HG03521 (cell line): ENCODE measurements around the gene FICD.

Source experiments
- ATAC-seq: cut with Tn5 transposase; IDR thresholded peaks from one replicate; pipeline ENCODE4 v1.9.1; 2021; ENCODE audit warnings: mild to moderate bottlenecking, moderate library complexity; ENCODE audit not compliant: unreplicated experiment

Gene FICD

GRCh38 chr12:108565146-108565545, 50.1 kb downstream of the FICD start:
- ATAC-seq, result no peak

- ATAC-seq, result no peak
These were observed 50.9 kb downstream of the FICD start for GRCh38 chr12:108565976-108566375.

- no peak for ATAC-seq
These were observed 51.4 kb downstream of the FICD start for GRCh38 chr12:108566452-108566851.

GRCh38 chr12:108567406-108568337, 52.6 kb downstream of the FICD start:
- ATAC-seq, result no peak

DNA sequence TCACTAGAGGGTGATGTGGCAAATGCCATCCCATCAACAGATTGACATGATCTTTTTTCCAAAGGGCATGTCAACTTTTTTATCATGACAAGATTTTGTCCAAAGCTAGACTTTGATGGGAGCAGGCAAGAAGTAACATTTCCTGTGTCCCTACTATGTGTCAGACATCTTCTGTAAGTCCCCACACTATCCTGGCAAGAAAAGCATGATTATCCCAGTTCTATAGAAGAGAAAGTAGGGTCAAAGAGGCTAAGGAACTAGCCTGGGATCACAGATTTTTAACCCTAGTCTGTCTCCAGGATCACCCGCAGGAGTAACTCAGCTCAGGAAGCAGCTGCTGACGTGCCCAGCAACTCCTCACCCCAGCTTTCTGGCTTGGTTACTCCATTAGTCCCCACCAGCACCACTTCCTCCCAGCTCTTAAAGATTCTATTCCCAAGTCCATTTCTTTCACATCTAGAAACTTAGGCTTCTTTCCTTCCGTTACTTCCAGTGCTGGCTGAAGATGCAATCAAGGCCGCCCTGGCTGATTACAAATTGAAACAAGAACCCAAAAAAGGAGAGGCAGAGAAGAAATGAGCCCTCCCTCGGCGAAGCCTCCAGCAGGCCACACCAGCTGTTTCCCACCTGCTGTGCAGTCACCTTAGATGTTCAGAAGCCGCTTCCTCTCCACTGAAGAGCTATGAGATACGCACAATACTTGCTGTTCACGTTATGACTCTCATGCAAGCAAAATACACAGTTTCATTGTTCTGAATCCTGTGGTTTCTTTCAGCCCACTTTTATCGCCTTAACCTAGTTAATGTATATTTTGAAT, 53.5 kb downstream of the FICD start:
- peak; percentile 78 for ATAC-seq
